Mammary epithelial cell (primary cell): ENCODE measurements around the gene SRGAP3.

Experiments used
- EZH2 ChIP-seq: IDR thresholded peaks from 2 replicates; pipeline ENCODE4 v1.6.1; 2012; ENCODE audit warnings: low read length, inconsistent platforms, borderline replicate concordance
- TF ChIP-seq, protein P1 (sequence below), 2 donors: IDR thresholded peaks in 1 of 2; conservative IDR thresholded peaks in 1 of 2; 2 replicates each; pipeline ENCODE4 v1.5.1; 2011 to 2012; ENCODE audit warnings: inconsistent platforms in 2 of 2, low read length in 2 of 2, mild to moderate bottlenecking in 2 of 2, control low read depth in 1 of 2, low read depth in 1 of 2; ENCODE audit not compliant: insufficient read depth in 1 of 2; ENCODE audit errors: extremely low read depth in 1 of 2

GRCh38 chr3:9155028-9155427 lies 94.4 kb downstream of the SRGAP3 start:
- TF ChIP-seq, protein P1, sequence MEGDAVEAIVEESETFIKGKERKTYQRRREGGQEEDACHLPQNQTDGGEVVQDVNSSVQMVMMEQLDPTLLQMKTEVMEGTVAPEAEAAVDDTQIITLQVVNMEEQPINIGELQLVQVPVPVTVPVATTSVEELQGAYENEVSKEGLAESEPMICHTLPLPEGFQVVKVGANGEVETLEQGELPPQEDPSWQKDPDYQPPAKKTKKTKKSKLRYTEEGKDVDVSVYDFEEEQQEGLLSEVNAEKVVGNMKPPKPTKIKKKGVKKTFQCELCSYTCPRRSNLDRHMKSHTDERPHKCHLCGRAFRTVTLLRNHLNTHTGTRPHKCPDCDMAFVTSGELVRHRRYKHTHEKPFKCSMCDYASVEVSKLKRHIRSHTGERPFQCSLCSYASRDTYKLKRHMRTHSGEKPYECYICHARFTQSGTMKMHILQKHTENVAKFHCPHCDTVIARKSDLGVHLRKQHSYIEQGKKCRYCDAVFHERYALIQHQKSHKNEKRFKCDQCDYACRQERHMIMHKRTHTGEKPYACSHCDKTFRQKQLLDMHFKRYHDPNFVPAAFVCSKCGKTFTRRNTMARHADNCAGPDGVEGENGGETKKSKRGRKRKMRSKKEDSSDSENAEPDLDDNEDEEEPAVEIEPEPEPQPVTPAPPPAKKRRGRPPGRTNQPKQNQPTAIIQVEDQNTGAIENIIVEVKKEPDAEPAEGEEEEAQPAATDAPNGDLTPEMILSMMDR (conservative IDR thresholded peaks at IDR 0.05 in 1 of 2, IDR thresholded peaks at IDR 0.05 in 1 of 2; ENCODE audit: extremely low read depth in 1 of 2, insufficient read depth in 1 of 2, low read depth in 1 of 2, low read length in 2 of 2) = no peak
- TF ChIP-seq EZH2 = no peak
